Mucosa of stomach (tissue), 1 donor: Measurements from ENCODE around the gene DDOST.
A peak's percentile ranks its signal among the peaks of the same experiment; 100 is the strongest.

Source experiments
- H3K27me3 ChIP-seq: one replicate; pipeline ENCODE4 v1.7.0; 2013; ENCODE audit warnings: mild to moderate bottlenecking, low read length; ENCODE audit not compliant: control insufficient read depth, insufficient read depth
- H3K36me3 ChIP-seq: one replicate; pipeline ENCODE4 v1.7.0; 2013; ENCODE audit warnings: low read length; ENCODE audit not compliant: control insufficient read depth, insufficient read depth
- H3K4me1 ChIP-seq: one replicate; pipeline ENCODE4 v1.7.0; 2013; ENCODE audit warnings: mild to moderate bottlenecking, low read length; ENCODE audit not compliant: control insufficient read depth, insufficient read depth
- H3K4me3 ChIP-seq: one replicate; pipeline ENCODE4 v1.7.0; 2013; ENCODE audit warnings: low read length
- H3K9ac ChIP-seq: one replicate; pipeline ENCODE4 v1.7.0; 2013; ENCODE audit warnings: mild to moderate bottlenecking, low read length, moderate library complexity
- H3K9me3 ChIP-seq: one replicate; pipeline ENCODE4 v1.7.0; 2013; ENCODE audit warnings: mild to moderate bottlenecking, low read length, moderate library complexity; ENCODE audit not compliant: control insufficient read depth
- donor health status: Pancreatic carcinoma.

Gene DDOST

GRCh38 chr1:20666804-20667203 lies 5.6 kb upstream of the DDOST start:
- no peaks in the 10 kb centered on the region for H3K36me3 ChIP-seq
- H3K4me1 ChIP-seq: peaks cover 5% of the 10 kb centered on the region
- H3K9ac ChIP-seq: no peak overlapping the region
- no peaks in the 10 kb centered on the region for H3K9me3 ChIP-seq
- H3K4me3 ChIP-seq: no peak overlapping the region
- H3K27me3 ChIP-seq: no peaks in the 10 kb centered on the region

- no peaks in the 10 kb centered on the region for H3K27me3 ChIP-seq
- H3K36me3 ChIP-seq: no peaks in the 10 kb centered on the region
- no peak overlapping the region for H3K9ac ChIP-seq
- no peak overlapping the region for H3K4me3 ChIP-seq
- H3K9me3 ChIP-seq: no peaks in the 10 kb centered on the region
- H3K4me1 ChIP-seq: peaks cover 5% of the 10 kb centered on the region
Measured at GRCh38 chr1:20666146-20666545, 5.0 kb upstream of the DDOST start.

GRCh38 chr1:20665726-20666125 lies 4.6 kb upstream of the DDOST start:
- Histone ChIP-seq H3K9ac (no peak overlapping the region), H3K9me3 (no peaks in the 10 kb centered on the region), H3K27me3 (no peaks in the 10 kb centered on the region), H3K4me1 (peaks cover 5% of the 10 kb centered on the region), H3K36me3 (no peaks in the 10 kb centered on the region), H3K4me3 (no peak overlapping the region)

- Histone ChIP-seq H3K9me3 (no peaks in the 10 kb centered on the region), H3K4me3 (no peak overlapping the region), H3K27me3 (no peaks in the 10 kb centered on the region), H3K36me3 (no peaks in the 10 kb centered on the region), H3K4me1 (peaks cover 19% of the 10 kb centered on the region), H3K9ac (no peak overlapping the region)
Measured at GRCh38 chr1:20663969-20664715, 3.0 kb upstream of the DDOST start.

- Histone ChIP-seq H3K4me3 (no peak overlapping the region), H3K27me3 (no peaks in the 10 kb centered on the region), H3K4me1 (peaks cover 19% of the 10 kb centered on the region), H3K36me3 (no peaks in the 10 kb centered on the region), H3K9me3 (no peaks in the 10 kb centered on the region), H3K9ac (no peak overlapping the region)
Measured at GRCh38 chr1:20663365-20663764, 2.2 kb upstream of the DDOST start.

- Histone ChIP-seq H3K36me3 (no peaks in the 10 kb centered on the region), H3K9ac (peak overlapping the region; percentile 85), H3K4me3 (peak overlapping the region; percentile 76), H3K4me1 (peaks cover 19% of the 10 kb centered on the region), H3K27me3 (no peaks in the 10 kb centered on the region), H3K9me3 (no peaks in the 10 kb centered on the region)
Measured at GRCh38 chr1:20662110-20662475, 924 bp upstream of the DDOST start.

- peak overlapping the region; percentile 76 for H3K4me3 ChIP-seq
- no peaks in the 10 kb centered on the region for H3K36me3 ChIP-seq
- no peaks in the 10 kb centered on the region for H3K27me3 ChIP-seq
- no peaks in the 10 kb centered on the region for H3K9me3 ChIP-seq
- H3K4me1 ChIP-seq: peaks cover 19% of the 10 kb centered on the region
- peak overlapping the region; percentile 85 for H3K9ac ChIP-seq
Measured at GRCh38 chr1:20660847-20661206, 342 bp downstream of the DDOST start.

- Histone ChIP-seq H3K36me3 (no peaks in the 10 kb centered on the region), H3K4me1 (peaks cover 19% of the 10 kb centered on the region), H3K9ac (peak overlapping the region; percentile 85), H3K9me3 (no peaks in the 10 kb centered on the region), H3K4me3 (peak overlapping the region; percentile 76), H3K27me3 (no peaks in the 10 kb centered on the region)
Measured at GRCh38 chr1:20660363-20660762, 806 bp downstream of the DDOST start.

- Histone ChIP-seq H3K9ac (no peak overlapping the region), H3K27me3 (no peaks in the 10 kb centered on the region), H3K4me1 (peaks cover 19% of the 10 kb centered on the region), H3K36me3 (peaks cover 6% of the 10 kb centered on the region), H3K4me3 (no peak overlapping the region), H3K9me3 (no peaks in the 10 kb centered on the region)
Measured at GRCh38 chr1:20658166-20658915, 2.8 kb downstream of the DDOST start.

GRCh38 chr1:20657024-20657423 lies 4.1 kb downstream of the DDOST start:
- Histone ChIP-seq H3K9ac (no peak overlapping the region), H3K36me3 (peaks cover 16% of the 10 kb centered on the region), H3K9me3 (no peaks in the 10 kb centered on the region), H3K27me3 (no peaks in the 10 kb centered on the region), H3K4me1 (peaks cover 16% of the 10 kb centered on the region), H3K4me3 (no peak overlapping the region)

- Histone ChIP-seq H3K4me1 (no peaks in the 10 kb centered on the region), H3K36me3 (peaks cover 30% of the 10 kb centered on the region), H3K9ac (no peak overlapping the region), H3K9me3 (no peaks in the 10 kb centered on the region), H3K4me3 (no peak overlapping the region), H3K27me3 (no peaks in the 10 kb centered on the region)
Measured at GRCh38 chr1:20654104-20654690, 7.0 kb downstream of the DDOST start.

GRCh38 chr1:20652300-20652699 lies 8.9 kb downstream of the DDOST start:
- H3K36me3 ChIP-seq: peaks cover 39% of the 10 kb centered on the region
- H3K9ac ChIP-seq: no peak overlapping the region
- H3K4me1 ChIP-seq: no peaks in the 10 kb centered on the region
- H3K27me3 ChIP-seq: no peaks in the 10 kb centered on the region
- H3K4me3 ChIP-seq: no peak overlapping the region
- no peaks in the 10 kb centered on the region for H3K9me3 ChIP-seq
